Stomach (tissue), 9 donors: ENCODE measurements around the gene COX6B2. TPM values are rescaled to one million over a fixed set of nuclear protein-coding genes. Genes with fewer than 3 reads are reported as not detected.

ENCODE experiments used
- DNase-seq, 2 donors: peaks; one replicate each; pipeline versions ENCODE4 v3.0.0 to v3.0.0-alpha.2; 2013 to 2019
- H3K27ac ChIP-seq, 5 donors: fragments of 200-600 bp in 4 of 5; sonication (generic) in 4 of 5; one replicate each; pipeline ENCODE4 v1.5.1; 2013 to 2019; ENCODE audit warnings: mild to moderate bottlenecking in 1 of 5, moderate library complexity in 1 of 5
- H3K27me3 ChIP-seq, 3 donors: fragments of 200-600 bp; sonication (generic); one replicate each; pipeline ENCODE4 v1.5.1; 2017 to 2019; ENCODE audit warnings: mixed run types in 1 of 3
- H3K36me3 ChIP-seq, 4 donors: fragments of 200-600 bp; sonication (generic); 1 replicate in 3 of 4; 2 replicates in 1 of 4; pipeline ENCODE4 v1.5.1; 2016 to 2019
- H3K4me1 ChIP-seq, 4 donors: fragments of 200-600 bp; sonication (generic); one replicate each; pipeline ENCODE4 v1.5.1; 2016 to 2019
- H3K4me3 ChIP-seq, 4 donors: fragments of 200-600 bp; sonication (generic) in 3 of 4; one replicate each; pipeline ENCODE4 v1.5.1; 2016 to 2019; ENCODE audit warnings: mild to moderate bottlenecking in 1 of 4
- H3K9me3 ChIP-seq, 4 donors: fragments of 200-600 bp; sonication (generic); one replicate each; pipeline ENCODE4 v1.5.1; 2016 to 2019
- EP300 ChIP-seq: sonication (generic); formaldehyde crosslinking; IDR thresholded peaks from one replicate; pipeline ENCODE4 v1.6.1; 2017; ENCODE audit warnings: antibody characterized with exemption
- POLR2A ChIP-seq, 4 donors: fragments of 450-650 bp; IDR thresholded peaks; one replicate each; pipeline ENCODE4 v1.6.1; 2016; ENCODE audit warnings: antibody characterized with exemption in 4 of 4, control low read depth in 2 of 4, mild to moderate bottlenecking in 1 of 4, moderate library complexity in 1 of 4
- POLR2AphosphoS5 ChIP-seq, 3 donors: sonication (generic); formaldehyde crosslinking; IDR thresholded peaks; one replicate each; pipeline ENCODE4 v1.6.1; 2016; ENCODE audit warnings: antibody characterized with exemption in 3 of 3
- WGBS, 5 donors: extraction: QIAGEN DNeasy Blood & Tissue Kit in 3 of 5; methylation state at CpG; one replicate each; pipeline versions ENCODE4 v1.1.5 to v1.1.7; 2013 to 2018; 5-methylcytosine and 5-hydroxymethylcytosine counted together
- intact Hi-C: fragments of 100-400 bp; cut with DNase I; formaldehyde crosslinking; loops from one replicate; pipeline ENCODE4 v1.15.1; 2023; ENCODE audit warnings: low total_unique reads
- polyA plus RNA-seq, 3 donors: library from polyadenylated mRNA; stranded (reverse); fragments of 200-250 nt; gene quantifications; one replicate each; pipeline ENCODE4 v1.2.3, GENCODE V29; 2013
- total RNA-seq, 5 donors: library from RNA; depleted of rRNA; stranded (reverse); fragments of >200 nt; gene quantifications; one replicate each; pipeline versions ENCODE4 v1.1.0 to v1.2.3, GENCODE V29; 2014 to 2016
- TF ChIP-seq, protein P1 (sequence below), 7 experiments: fragments of 450-650 bp in 4 of 7; fragments of 200-600 bp in 3 of 7; sonication (generic) in 3 of 7; IDR thresholded peaks; one replicate each; pipeline ENCODE4 v1.5.1; 2016 to 2019; ENCODE audit warnings: antibody characterized with exemption in 7 of 7, control low read depth in 2 of 7, mild to moderate bottlenecking in 1 of 7
- donor health status: healthy with polysubstance abuse.
- donor health status: Bipolar disorder and iron deficiency.
- donor health status: healthy.

Gene COX6B2
- total and polyA plus RNA-seq, 8 donors = 0.19 to 18.2 (median 0.93) TPM; not detected in 5

DNA sequence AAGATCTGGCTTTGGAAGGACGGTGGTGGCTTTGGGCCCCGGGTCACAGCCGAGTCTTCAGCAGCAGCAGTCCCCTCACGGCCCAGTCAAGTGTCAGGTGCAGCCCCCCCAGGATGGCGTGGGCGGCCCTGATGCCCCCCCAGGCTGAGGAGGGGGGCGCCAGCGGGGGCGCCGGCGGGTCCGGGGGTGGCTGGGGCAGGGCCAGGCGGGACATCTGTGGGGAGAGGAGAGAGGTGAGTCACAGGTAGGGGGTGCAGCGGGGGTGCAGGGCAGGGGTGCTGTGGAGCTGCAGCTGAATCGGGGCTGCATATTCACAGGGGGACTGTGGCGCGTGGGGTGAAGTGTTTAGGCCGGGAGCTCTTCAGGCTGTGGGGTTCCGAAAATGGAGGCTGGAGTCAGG, 11.4 kb upstream of the COX6B2 start:
- H3K36me3 ChIP-seq = no peaks in the 10 kb centered on the region
- peaks cover 16 to 20% (median 20%) of the 10 kb centered on the region in 4 donors for H3K4me1 ChIP-seq
- 62 to 75% (median 69%) methylated on average over 17 to 19 of the region's 19 CpGs for WGBS, 5 donors
- no peak for TF ChIP-seq EP300
- TF ChIP-seq POLR2A (IDR thresholded peaks at IDR 0.05) = no peak
- TF ChIP-seq POLR2AphosphoS5 (IDR thresholded peaks at IDR 0.05) = no peak
- TF ChIP-seq, protein P1, sequence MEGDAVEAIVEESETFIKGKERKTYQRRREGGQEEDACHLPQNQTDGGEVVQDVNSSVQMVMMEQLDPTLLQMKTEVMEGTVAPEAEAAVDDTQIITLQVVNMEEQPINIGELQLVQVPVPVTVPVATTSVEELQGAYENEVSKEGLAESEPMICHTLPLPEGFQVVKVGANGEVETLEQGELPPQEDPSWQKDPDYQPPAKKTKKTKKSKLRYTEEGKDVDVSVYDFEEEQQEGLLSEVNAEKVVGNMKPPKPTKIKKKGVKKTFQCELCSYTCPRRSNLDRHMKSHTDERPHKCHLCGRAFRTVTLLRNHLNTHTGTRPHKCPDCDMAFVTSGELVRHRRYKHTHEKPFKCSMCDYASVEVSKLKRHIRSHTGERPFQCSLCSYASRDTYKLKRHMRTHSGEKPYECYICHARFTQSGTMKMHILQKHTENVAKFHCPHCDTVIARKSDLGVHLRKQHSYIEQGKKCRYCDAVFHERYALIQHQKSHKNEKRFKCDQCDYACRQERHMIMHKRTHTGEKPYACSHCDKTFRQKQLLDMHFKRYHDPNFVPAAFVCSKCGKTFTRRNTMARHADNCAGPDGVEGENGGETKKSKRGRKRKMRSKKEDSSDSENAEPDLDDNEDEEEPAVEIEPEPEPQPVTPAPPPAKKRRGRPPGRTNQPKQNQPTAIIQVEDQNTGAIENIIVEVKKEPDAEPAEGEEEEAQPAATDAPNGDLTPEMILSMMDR (IDR thresholded peaks at IDR 0.05) = no peak
- H3K9me3 ChIP-seq = no peaks in the 10 kb centered on the region
- no peak overlapping the region for H3K4me3 ChIP-seq
- intact Hi-C loops = no loop called here
- peaks cover 18 to 83% (median 35%) of the 10 kb centered on the region in 3 donors for H3K27me3 ChIP-seq
- DNase-seq = no peak
- H3K27ac ChIP-seq = no peak overlapping the region

DNA sequence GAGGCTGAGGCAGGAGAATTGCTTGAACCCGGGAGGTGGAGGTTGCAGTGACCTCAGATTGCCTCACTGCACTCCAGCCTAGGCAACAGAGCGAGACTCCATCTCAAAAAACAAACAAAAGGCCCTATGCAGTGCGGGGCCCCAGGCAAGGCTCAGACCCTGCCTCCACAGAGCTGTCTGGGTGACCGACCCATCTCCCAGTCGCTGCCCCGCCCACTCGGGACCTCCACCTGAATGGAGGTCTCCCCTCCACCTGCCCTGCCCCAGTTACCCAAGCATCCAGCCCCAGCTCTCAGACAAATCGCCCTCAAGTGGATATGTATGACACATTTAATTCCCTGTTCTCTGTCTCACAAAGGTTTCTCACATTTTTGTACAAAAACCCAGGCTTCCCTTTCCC, 10.7 kb upstream of the COX6B2 start:
- H3K36me3 ChIP-seq = no peaks in the 10 kb centered on the region
- TF ChIP-seq, protein P1 (IDR thresholded peaks at IDR 0.05) = no peak
- no peak for TF ChIP-seq POLR2A (IDR thresholded peaks at IDR 0.05)
- no peak for TF ChIP-seq POLR2AphosphoS5 (IDR thresholded peaks at IDR 0.05)
- TF ChIP-seq EP300 = no peak
- no peaks in the 10 kb centered on the region for H3K9me3 ChIP-seq
- 74 to 79% (median 76%) methylated on average over 8 of the region's 8 CpGs for WGBS, 5 donors
- H3K4me1 ChIP-seq = peaks cover 14 to 18% (median 17%) of the 10 kb centered on the region in 4 donors
- no peak overlapping the region for H3K4me3 ChIP-seq
- DNase-seq = no peak
- no peak overlapping the region for H3K27ac ChIP-seq
- intact Hi-C loops = no loop called here
- H3K27me3 ChIP-seq = peaks cover 16 to 76% (median 28%) of the 10 kb centered on the region in 3 donors

DNA sequence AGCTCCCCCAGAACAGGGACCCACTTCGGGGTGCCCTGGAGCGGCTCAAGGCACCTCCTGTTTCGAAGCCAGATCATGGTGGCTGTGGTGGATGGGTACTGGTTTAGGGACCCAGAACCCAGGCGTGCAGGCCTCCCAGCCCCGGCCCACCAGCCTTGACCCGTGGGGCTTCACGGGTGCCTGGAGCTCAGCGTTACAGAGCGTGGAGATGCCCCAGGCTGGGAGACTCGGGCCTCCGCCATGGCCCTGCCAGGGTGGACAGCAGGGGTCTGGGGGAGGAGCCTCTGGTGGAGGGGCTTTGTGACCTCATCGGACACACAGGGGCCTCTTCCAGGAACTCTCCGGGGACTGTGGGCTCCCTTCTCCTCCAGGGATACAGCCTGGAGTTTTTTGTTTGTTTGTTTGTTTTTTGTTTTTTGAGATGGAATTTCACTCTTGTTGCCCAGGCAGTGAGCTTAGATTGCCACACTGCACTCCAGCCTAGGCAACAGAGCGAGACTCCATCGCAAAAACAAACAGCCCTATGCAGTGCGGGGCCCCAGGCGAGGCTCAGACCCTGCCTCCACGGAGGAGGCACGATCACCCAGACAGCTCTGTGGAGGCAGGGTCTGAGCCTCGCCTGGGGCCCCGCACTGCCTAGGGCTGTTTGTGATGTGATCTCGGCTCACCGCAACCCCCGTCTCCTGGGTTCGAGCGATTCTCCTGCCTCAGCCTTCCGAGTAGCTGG, 8.6 kb upstream of the COX6B2 start, which contains the start of gene GARIN5B:
Gene GARIN5B (minus strand): TSS at position 271 of the 727 bp plus-strand sequence. CDS start 194 bp downstream, at position 77.
- TF ChIP-seq POLR2A (IDR thresholded peaks at IDR 0.05) = no peak
- TF ChIP-seq, protein P1 (IDR thresholded peaks at IDR 0.05) = no peak
- no peak for TF ChIP-seq EP300
- no peak for TF ChIP-seq POLR2AphosphoS5 (IDR thresholded peaks at IDR 0.05)
- intact Hi-C loops = no loop called here
- WGBS, 5 donors = 71 to 82% (median 81%) methylated on average over 15 to 27 of the region's 27 CpGs
- H3K36me3 ChIP-seq = no peaks in the 10 kb centered on the region
- no peak for DNase-seq
- H3K27ac ChIP-seq = no peak within 1 kb of the TSS
- H3K27me3 ChIP-seq = peaks cover 4 to 55% (median 7%) of the 10 kb centered on the region in 3 donors
- no peaks in the 10 kb centered on the region for H3K4me1 ChIP-seq
- no peaks in the 10 kb centered on the region for H3K9me3 ChIP-seq
- no peak within 1 kb of the TSS for H3K4me3 ChIP-seq

DNA sequence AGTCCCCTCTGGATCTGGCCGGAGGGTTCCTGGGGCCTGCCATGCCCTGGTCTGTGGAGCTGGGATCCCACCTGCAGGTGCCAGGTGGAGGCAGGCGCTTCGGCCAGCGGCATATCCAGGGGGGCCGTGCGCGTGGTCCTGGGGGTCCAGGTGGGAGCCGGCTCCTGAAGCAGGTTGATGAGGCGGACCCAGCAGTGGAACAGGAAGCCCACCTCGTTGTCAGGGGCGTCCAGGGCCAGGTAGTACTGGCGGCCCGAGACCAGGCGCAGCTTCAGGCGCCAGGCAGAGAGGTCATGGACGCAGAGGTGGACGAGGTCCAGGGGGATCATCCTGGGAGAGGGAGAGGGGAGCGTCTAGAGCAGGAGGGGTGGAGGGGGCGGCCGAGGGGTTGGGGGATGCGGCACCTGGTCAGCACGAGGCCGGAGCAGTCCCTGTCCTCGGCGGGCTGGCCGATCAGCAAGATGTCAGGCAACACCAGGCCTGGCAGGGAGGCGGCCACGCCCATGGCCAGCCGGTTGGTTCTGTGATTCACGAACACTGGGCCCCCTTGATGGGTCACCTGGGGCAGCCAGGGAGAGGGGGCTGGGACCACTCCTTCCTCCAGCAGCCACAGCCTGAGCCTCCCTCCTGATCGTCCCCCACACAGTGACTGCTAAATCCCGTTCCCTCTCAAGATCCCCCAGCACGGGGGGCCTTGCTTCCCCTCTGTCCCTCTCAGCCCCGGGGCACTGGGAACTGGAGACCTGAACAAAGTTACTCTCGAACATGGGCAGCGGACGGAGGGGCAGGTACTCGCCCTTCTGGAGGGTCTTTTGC, 7.9 kb upstream of the COX6B2 start:
- no peak for DNase-seq
- 62 to 71% (median 64%) methylated on average over 31 to 38 of the region's 38 CpGs for WGBS, 5 donors
- H3K9me3 ChIP-seq = no peaks in the 10 kb centered on the region
- no peaks in the 10 kb centered on the region for H3K4me1 ChIP-seq
- intact Hi-C loops = no loop called here
- no peak overlapping the region for H3K27ac ChIP-seq
- no peaks in the 10 kb centered on the region for H3K36me3 ChIP-seq
- TF ChIP-seq, protein P1 (IDR thresholded peaks at IDR 0.05) = no peak
- no peak for TF ChIP-seq EP300
- TF ChIP-seq POLR2AphosphoS5 (IDR thresholded peaks at IDR 0.05) = no peak
- no peak for TF ChIP-seq POLR2A (IDR thresholded peaks at IDR 0.05)
- peaks cover 0 to 50% (median 2%) of the 10 kb centered on the region in 3 donors for H3K27me3 ChIP-seq
- no peak overlapping the region for H3K4me3 ChIP-seq
